Peyer's patch (tissue), 4 donors: ENCODE data around the gene CORO7. TPM values are rescaled to one million over a fixed set of nuclear protein-coding genes. Genes with fewer than 3 reads are reported as not detected.

ENCODE experiments used
- DNase-seq, 3 donors: peaks; one replicate each; pipeline ENCODE4 v3.0.0-alpha.2; 2017 to 2019
- H3K27ac ChIP-seq, 4 donors: fragments of 200-600 bp; sonication (generic); one replicate each; pipeline ENCODE4 v1.5.1; 2016 to 2019
- H3K27me3 ChIP-seq, 2 donors: fragments of 200-600 bp; sonication (generic); one replicate each; pipeline ENCODE4 v1.5.1; 2019
- H3K36me3 ChIP-seq, 3 donors: fragments of 200-600 bp; sonication (generic); one replicate each; pipeline ENCODE4 v1.5.1; 2016 to 2019
- H3K4me1 ChIP-seq, 4 donors: fragments of 200-600 bp; sonication (generic); one replicate each; pipeline ENCODE4 v1.5.1; 2016 to 2019
- H3K4me3 ChIP-seq, 4 donors: fragments of 200-600 bp; sonication (generic); 1 replicate in 3 of 4; 2 replicates in 1 of 4; pipeline ENCODE4 v1.5.1; 2016 to 2019; ENCODE audit warnings: mild to moderate bottlenecking in 1 of 4
- H3K9me3 ChIP-seq, 4 donors: fragments of 200-600 bp; sonication (generic); one replicate each; pipeline ENCODE4 v1.5.1; 2016 to 2019; ENCODE audit warnings: mild to moderate bottlenecking in 1 of 4
- CTCF ChIP-seq, 6 experiments: fragments of 450-650 bp in 4 of 6; fragments of 200-600 bp in 2 of 6; sonication (generic) in 1 of 6; IDR thresholded peaks; one replicate each; pipeline ENCODE4 v1.5.1; 2017 to 2019; ENCODE audit warnings: antibody characterized with exemption in 6 of 6, mild to moderate bottlenecking in 3 of 6, moderate library complexity in 1 of 6
- POLR2A ChIP-seq, 2 donors: fragments of 450-650 bp; IDR thresholded peaks; one replicate each; pipeline ENCODE4 v1.5.1; 2017; ENCODE audit warnings: antibody characterized with exemption in 2 of 2, mild to moderate bottlenecking in 2 of 2, moderate library complexity in 2 of 2
- total RNA-seq, 4 donors: library from RNA; depleted of rRNA; stranded (reverse); fragments of >200 nt; gene quantifications; one replicate each; pipeline ENCODE4 v1.1.0, GENCODE V29; 2016

CORO7 gene
- 100 to 1,000 TPM in 2 of 4 donors, 10 to 100 TPM in 2; 73.4 to 219 (median 110) TPM for total RNA-seq

DNA sequence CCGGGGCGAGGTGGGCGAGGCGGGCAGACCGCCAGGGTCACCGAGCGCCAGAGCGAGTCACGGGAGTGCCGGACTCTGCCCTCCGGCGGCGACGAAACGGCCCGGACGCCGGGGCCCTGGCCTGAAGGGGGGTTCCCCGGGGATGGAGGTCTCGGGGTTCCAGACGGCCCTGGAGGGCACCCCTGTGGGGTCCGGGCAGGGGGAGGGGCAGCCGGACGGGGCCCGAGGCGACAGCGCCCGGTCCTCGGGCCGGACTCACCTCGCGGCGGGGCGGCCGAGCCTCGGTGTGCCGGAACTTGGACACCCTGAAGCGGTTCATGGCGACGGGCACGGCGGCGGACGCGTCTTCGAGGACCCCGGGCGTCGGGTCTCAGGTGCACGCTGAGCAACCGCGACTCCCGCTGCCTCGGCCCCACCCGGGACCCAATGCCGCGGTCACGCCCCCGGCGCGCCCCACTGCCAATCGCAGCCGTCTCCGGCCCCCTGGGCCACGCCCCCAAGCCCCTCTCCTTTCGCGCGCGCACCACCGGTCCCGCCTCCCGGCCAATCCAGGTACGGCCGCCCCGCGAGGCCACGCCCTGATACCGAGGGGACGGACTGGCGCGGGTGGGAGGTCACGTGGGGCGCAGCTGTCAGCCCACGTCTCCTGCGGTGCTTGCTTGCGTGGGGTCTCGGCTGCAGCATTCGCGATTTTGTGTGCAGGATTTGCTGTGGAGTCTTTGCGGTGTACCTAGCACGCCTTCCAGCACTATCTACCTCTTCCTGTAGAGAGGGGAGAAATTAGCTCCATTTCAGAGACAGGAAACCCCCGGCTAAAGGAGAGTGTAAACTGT lies at the start of gene CORO7:
Gene CORO7, minus strand, starts transcription at position 397 of the 833 bp plus-strand sequence. Its CDS starts 78 bp downstream, at position 319.
- peaks cover 0 to 16% (median 7%) of the 10 kb centered on the region in 4 donors for H3K4me1 ChIP-seq
- H3K4me3 ChIP-seq = peak within 1 kb of the TSS; percentile 72 to 100 (median 85)
- no peaks in the 10 kb centered on the region for H3K9me3 ChIP-seq
- TF ChIP-seq POLR2A (IDR thresholded peaks at IDR 0.05) (peak; percentile 79 to 84), CTCF (IDR thresholded peaks at IDR 0.05) (peak in 3 of 6 experiments; percentile 25 to 56 (median 34))
- peak; percentile 99 for DNase-seq
- peak within 1 kb of the TSS; percentile 92 to 98 (median 96) for H3K27ac ChIP-seq
- peaks cover 0 to 16% (median 0%) of the 10 kb centered on the region in 3 donors for H3K36me3 ChIP-seq
- H3K27me3 ChIP-seq = no peaks in the 10 kb centered on the region

DNA sequence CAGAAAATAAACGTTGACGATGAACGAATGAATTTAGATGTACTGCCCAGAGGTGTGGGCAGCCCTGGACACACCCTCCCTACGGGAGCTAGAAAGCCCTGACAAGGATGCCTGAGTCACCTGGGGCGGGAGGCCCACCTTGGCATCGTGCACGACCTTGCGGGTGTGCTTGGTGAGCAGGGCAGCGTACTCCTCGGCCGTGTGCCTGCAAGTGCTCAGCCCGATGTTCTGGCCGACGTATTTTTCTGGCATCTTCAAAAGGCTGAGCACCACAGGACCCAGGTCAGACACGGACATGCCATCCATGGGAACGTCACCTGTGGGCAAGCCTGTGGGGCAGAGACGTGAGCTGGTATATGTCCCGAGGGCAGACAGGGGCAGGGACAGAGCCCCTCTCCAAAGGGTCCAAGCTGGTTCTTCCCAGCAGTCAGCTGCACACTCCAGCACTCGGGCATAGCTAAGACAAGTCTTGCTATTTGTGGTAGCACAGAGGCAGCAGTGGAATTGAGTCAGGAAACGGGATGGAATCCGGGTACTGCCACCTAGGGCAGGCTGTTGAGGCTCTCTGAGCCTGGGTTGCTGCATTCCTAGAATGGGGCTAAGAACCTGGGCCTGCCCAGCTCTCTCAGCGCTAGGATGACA lies 47.2 kb upstream of the CORO7 start:
- H3K36me3 ChIP-seq = peaks cover 0 to 39% (median 0%) of the 10 kb centered on the region in 3 donors
- no peaks in the 10 kb centered on the region for H3K27me3 ChIP-seq
- no peak for TF ChIP-seq POLR2A (IDR thresholded peaks at IDR 0.05)
- TF ChIP-seq CTCF (IDR thresholded peaks at IDR 0.05) = no peak
- H3K27ac ChIP-seq = no peak overlapping the region
- no peak overlapping the region for H3K4me3 ChIP-seq
- H3K9me3 ChIP-seq = no peaks in the 10 kb centered on the region
- DNase-seq = no peak
- no peaks in the 10 kb centered on the region for H3K4me1 ChIP-seq

GRCh38 chr16:4461250-4462085 lies 45.1 kb upstream of the CORO7 start:
- H3K27me3 ChIP-seq = no peaks in the 10 kb centered on the region
- no peak for DNase-seq
- no peak overlapping the region for H3K4me3 ChIP-seq
- TF ChIP-seq POLR2A (IDR thresholded peaks at IDR 0.05) (no peak), CTCF (IDR thresholded peaks at IDR 0.05) (no peak)
- H3K9me3 ChIP-seq = no peaks in the 10 kb centered on the region
- H3K36me3 ChIP-seq = peaks cover 0 to 39% (median 0%) of the 10 kb centered on the region in 3 donors
- no peak overlapping the region for H3K27ac ChIP-seq
- no peaks in the 10 kb centered on the region for H3K4me1 ChIP-seq

DNA sequence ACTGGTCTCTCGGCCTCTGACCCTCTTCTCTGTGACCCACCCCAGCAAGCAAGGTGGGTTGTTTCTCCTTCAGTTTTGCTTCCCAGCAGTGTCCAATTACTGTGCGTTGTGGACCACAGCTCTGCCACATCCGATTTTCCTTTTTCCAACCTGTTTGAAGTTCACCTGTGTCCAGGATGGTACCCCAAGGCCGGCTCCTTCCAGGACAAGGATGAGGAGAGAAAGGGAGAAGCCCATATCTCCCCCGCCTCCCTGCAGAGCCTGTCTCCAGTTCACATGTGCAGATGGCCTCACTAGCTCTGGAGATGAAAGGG lies 44.5 kb upstream of the CORO7 start:
- DNase-seq = no peak
- H3K4me3 ChIP-seq = no peak overlapping the region
- H3K4me1 ChIP-seq = no peaks in the 10 kb centered on the region
- H3K36me3 ChIP-seq = peaks cover 0 to 38% (median 0%) of the 10 kb centered on the region in 3 donors
- no peaks in the 10 kb centered on the region for H3K27me3 ChIP-seq
- no peaks in the 10 kb centered on the region for H3K9me3 ChIP-seq
- H3K27ac ChIP-seq = no peak overlapping the region
- TF ChIP-seq POLR2A (IDR thresholded peaks at IDR 0.05) (no peak), CTCF (IDR thresholded peaks at IDR 0.05) (no peak)

DNA sequence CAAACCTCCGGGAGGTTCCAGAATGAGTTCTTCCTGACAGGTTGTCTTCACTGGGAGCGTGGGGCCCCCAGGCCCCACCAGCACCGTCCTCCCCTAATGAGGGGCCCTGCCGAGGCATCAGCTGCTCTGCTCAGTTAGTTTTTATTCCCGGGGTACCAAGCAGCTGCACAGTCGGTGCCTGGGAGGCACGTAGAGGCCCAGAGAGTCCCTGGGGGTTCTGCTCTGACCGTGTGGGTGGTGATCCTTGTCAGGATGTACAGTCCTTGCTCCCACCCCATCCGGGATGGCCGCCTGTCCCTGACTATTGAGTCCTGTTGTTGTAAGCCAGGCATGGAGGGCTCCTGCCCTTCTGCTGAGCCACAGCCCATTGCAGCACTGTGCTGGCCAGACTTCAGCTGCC lies 39.6 kb upstream of the CORO7 start:
- no peak for DNase-seq
- peaks cover 0 to 65% (median 0%) of the 10 kb centered on the region in 3 donors for H3K36me3 ChIP-seq
- H3K4me1 ChIP-seq = no peaks in the 10 kb centered on the region
- no peaks in the 10 kb centered on the region for H3K9me3 ChIP-seq
- no peaks in the 10 kb centered on the region for H3K27me3 ChIP-seq
- H3K4me3 ChIP-seq = no peak overlapping the region
- H3K27ac ChIP-seq = no peak overlapping the region
- TF ChIP-seq CTCF (IDR thresholded peaks at IDR 0.05) = no peak
- TF ChIP-seq POLR2A (IDR thresholded peaks at IDR 0.05) = no peak
